GM21423 (cell line): ENCODE measurements around the gene DNAH2.
"Not testable (repeated sequence)": the region's sequence is repeated elsewhere in the genome, so short reads cannot be mapped to it uniquely, and the experiment has no call there.

Experiments used
- ATAC-seq: cut with Tn5 transposase; IDR thresholded peaks from one replicate; pipeline ENCODE4 v1.9.1; 2021; ENCODE audit warnings: mild to moderate bottlenecking, moderate library complexity; ENCODE audit not compliant: unreplicated experiment

The DNAH2 gene

GRCh38 chr17:7767405-7768021, 50.0 kb downstream of the DNAH2 start:
- no peak for ATAC-seq

GRCh38 chr17:7769854-7770253, 52.3 kb downstream of the DNAH2 start:
- ATAC-seq, result no peak

- no peak for ATAC-seq
Measured at GRCh38 chr17:7774055-7774521, 56.5 kb downstream of the DNAH2 start.

- no peak for ATAC-seq
Measured at GRCh38 chr17:7775051-7775450, 57.5 kb downstream of the DNAH2 start.

GRCh38 chr17:7777017-7777416, 59.5 kb downstream of the DNAH2 start:
- no peak for ATAC-seq

- ATAC-seq, result no peak
Measured at GRCh38 chr17:7780736-7781135, 63.2 kb downstream of the DNAH2 start.

GRCh38 chr17:7781429-7781828, 63.9 kb downstream of the DNAH2 start:
- peak; percentile 53 for ATAC-seq

- no peak for ATAC-seq
Measured at GRCh38 chr17:7782240-7782639, 64.7 kb downstream of the DNAH2 start.

- ATAC-seq, result no peak
Measured at GRCh38 chr17:7786866-7787265, 69.3 kb downstream of the DNAH2 start.

GRCh38 chr17:7789131-7789530, 71.6 kb downstream of the DNAH2 start:
- ATAC-seq, result no peak

GRCh38 chr17:7790150-7790549, 72.6 kb downstream of the DNAH2 start:
- ATAC-seq, result no peak

GRCh38 chr17:7792611-7793010, 75.1 kb downstream of the DNAH2 start:
- no peak for ATAC-seq

- no peak for ATAC-seq
Measured at GRCh38 chr17:7794075-7794663, 76.6 kb downstream of the DNAH2 start.

GRCh38 chr17:7797976-7798375, 80.4 kb downstream of the DNAH2 start:
- no peak for ATAC-seq

- no peak for ATAC-seq
Measured at GRCh38 chr17:7798839-7799238, 81.3 kb downstream of the DNAH2 start.

GRCh38 chr17:7803981-7804380, 86.4 kb downstream of the DNAH2 start:
- ATAC-seq, result no peak

- no peak for ATAC-seq
Measured at GRCh38 chr17:7806587-7806986, 89.0 kb downstream of the DNAH2 start.

GRCh38 chr17:7807206-7807605, 89.7 kb downstream of the DNAH2 start:
- no peak for ATAC-seq

GRCh38 chr17:7809086-7809790, 91.7 kb downstream of the DNAH2 start:
- no peak for ATAC-seq

GRCh38 chr17:7809791-7810343, 92.3 kb downstream of the DNAH2 start:
- not testable (repeated sequence) for ATAC-seq

GRCh38 chr17:7811251-7811650, 93.7 kb downstream of the DNAH2 start:
- ATAC-seq, result no peak

- ATAC-seq, result no peak
Measured at GRCh38 chr17:7814969-7815368, 97.4 kb downstream of the DNAH2 start.
